ENCODE results near the gene USP20.

DNA sequence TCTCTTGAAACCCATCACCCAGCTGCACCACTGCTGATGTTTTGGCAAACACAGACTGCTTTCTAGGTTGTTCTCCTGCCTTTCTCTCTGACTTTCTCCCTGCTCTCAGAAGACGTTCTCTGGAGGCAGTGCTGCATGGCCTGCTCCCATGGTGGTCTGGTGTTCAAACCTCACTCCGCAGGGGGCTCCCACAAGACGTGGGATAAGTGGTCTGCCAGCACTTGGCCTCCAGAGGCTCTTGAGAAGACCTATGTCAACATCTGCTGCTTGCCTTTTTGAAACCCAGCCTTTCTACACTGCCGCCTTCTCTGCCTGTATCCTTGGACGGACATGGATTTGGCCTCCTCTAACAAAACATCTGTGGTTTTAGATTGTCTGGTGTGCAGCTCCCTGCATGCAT lies 16.6 kb downstream of the USP20 start:
- TF ChIP-seq CTCF (IDR thresholded peaks at IDR 0.05) (no peak), POLR2A (IDR thresholded peaks at IDR 0.05) (no peak)
